ENCODE results near the gene ERFL.

The ERFL gene

GRCh38 chr19:41903193-41903953 is 24.9 kb downstream of the ERFL start:
- no peaks in the 10 kb centered on the region for H3F3A ChIP-seq (ENCODE audit: insufficient read depth, low read length)
- H3K27ac ChIP-seq (ENCODE audit: low read depth, low read length, poor library complexity, severe bottlenecking) = no peak overlapping the region
- no peak for TF ChIP-seq EZH2 (IDR thresholded peaks at IDR 0.05; ENCODE audit: borderline replicate concordance, low read length)
- TF ChIP-seq, protein P1, sequence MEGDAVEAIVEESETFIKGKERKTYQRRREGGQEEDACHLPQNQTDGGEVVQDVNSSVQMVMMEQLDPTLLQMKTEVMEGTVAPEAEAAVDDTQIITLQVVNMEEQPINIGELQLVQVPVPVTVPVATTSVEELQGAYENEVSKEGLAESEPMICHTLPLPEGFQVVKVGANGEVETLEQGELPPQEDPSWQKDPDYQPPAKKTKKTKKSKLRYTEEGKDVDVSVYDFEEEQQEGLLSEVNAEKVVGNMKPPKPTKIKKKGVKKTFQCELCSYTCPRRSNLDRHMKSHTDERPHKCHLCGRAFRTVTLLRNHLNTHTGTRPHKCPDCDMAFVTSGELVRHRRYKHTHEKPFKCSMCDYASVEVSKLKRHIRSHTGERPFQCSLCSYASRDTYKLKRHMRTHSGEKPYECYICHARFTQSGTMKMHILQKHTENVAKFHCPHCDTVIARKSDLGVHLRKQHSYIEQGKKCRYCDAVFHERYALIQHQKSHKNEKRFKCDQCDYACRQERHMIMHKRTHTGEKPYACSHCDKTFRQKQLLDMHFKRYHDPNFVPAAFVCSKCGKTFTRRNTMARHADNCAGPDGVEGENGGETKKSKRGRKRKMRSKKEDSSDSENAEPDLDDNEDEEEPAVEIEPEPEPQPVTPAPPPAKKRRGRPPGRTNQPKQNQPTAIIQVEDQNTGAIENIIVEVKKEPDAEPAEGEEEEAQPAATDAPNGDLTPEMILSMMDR (IDR thresholded peaks at IDR 0.05; ENCODE audit: low read length) = no peak
- H3K79me2 ChIP-seq (ENCODE audit: insufficient read depth, low read length) = no peaks in the 10 kb centered on the region
- no peak overlapping the region for H2AFZ ChIP-seq (ENCODE audit: low read length)
- no peaks in the 10 kb centered on the region for H4K20me1 ChIP-seq (ENCODE audit: insufficient read depth, low read length)
- peaks cover 94% of the 10 kb centered on the region for H3K36me3 ChIP-seq (ENCODE audit: insufficient read depth, low read length)
- H3K4me2 ChIP-seq (ENCODE audit: low read length) = no peak overlapping the region
- H3K9ac ChIP-seq (ENCODE audit: low read length) = no peak overlapping the region
- no peaks in the 10 kb centered on the region for H3K27me3 ChIP-seq (ENCODE audit: insufficient read depth, low read length)
- no peaks in the 10 kb centered on the region for H3K4me1 ChIP-seq (ENCODE audit: insufficient read depth, low read length, severe bottlenecking)
- H3K4me3 ChIP-seq (ENCODE audit: low read depth, low read length, poor library complexity, severe bottlenecking) = no peak overlapping the region
- H3K9me2 ChIP-seq (ENCODE audit: low read depth, low read length) = no peaks in the 10 kb centered on the region
- no peaks in the 10 kb centered on the region for H3K9me3 ChIP-seq (ENCODE audit: low read length)

DNA sequence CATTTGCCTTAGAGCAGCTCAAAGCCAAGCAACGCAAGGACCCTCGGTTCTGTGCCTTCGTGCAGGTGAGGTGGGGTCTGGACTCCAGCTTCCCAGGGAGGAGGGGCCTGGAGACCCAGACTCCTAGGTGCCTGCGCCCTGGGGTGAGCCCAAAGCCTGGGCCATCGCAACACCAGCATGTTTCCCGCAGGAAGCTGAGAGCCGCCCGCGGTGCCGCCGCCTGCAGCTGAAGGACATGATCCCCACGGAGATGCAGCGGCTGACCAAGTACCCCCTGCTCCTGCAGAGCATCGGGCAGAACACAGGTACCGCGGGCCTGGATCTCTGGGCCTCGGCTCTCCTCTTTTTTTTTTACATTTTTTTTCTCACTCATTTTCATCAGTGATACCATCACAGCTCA is 25.7 kb downstream of the ERFL start:
- no peaks in the 10 kb centered on the region for H3F3A ChIP-seq (ENCODE audit: insufficient read depth, low read length)
- H3K27me3 ChIP-seq (ENCODE audit: insufficient read depth, low read length) = no peaks in the 10 kb centered on the region
- no peaks in the 10 kb centered on the region for H4K20me1 ChIP-seq (ENCODE audit: insufficient read depth, low read length)
- no peaks in the 10 kb centered on the region for H3K9me3 ChIP-seq (ENCODE audit: low read length)
- H3K79me2 ChIP-seq (ENCODE audit: insufficient read depth, low read length) = no peaks in the 10 kb centered on the region
- H3K9ac ChIP-seq (ENCODE audit: low read length) = no peak overlapping the region
- no peak overlapping the region for H3K27ac ChIP-seq (ENCODE audit: low read depth, low read length, poor library complexity, severe bottlenecking)
- no peaks in the 10 kb centered on the region for H3K9me2 ChIP-seq (ENCODE audit: low read depth, low read length)
- H3K36me3 ChIP-seq (ENCODE audit: insufficient read depth, low read length) = peaks cover 96% of the 10 kb centered on the region
- H2AFZ ChIP-seq (ENCODE audit: low read length) = no peak overlapping the region
- no peak overlapping the region for H3K4me2 ChIP-seq (ENCODE audit: low read length)
- H3K4me3 ChIP-seq (ENCODE audit: low read depth, low read length, poor library complexity, severe bottlenecking) = no peak overlapping the region
- H3K4me1 ChIP-seq (ENCODE audit: insufficient read depth, low read length, severe bottlenecking) = no peaks in the 10 kb centered on the region
- TF ChIP-seq, protein P1 (IDR thresholded peaks at IDR 0.05; ENCODE audit: low read length) = no peak
- no peak for TF ChIP-seq EZH2 (IDR thresholded peaks at IDR 0.05; ENCODE audit: borderline replicate concordance, low read length)

- Histone ChIP-seq H3K36me3 (ENCODE audit: insufficient read depth, low read length) (peaks cover 94% of the 10 kb centered on the region), H4K20me1 (ENCODE audit: insufficient read depth, low read length) (no peaks in the 10 kb centered on the region), H3K9me2 (ENCODE audit: low read depth, low read length) (no peaks in the 10 kb centered on the region), H3K9me3 (ENCODE audit: low read length) (no peaks in the 10 kb centered on the region), H3K4me1 (ENCODE audit: insufficient read depth, low read length, severe bottlenecking) (no peaks in the 10 kb centered on the region), H3F3A (ENCODE audit: insufficient read depth, low read length) (no peaks in the 10 kb centered on the region), H2AFZ (ENCODE audit: low read length) (no peak overlapping the region), H3K9ac (ENCODE audit: low read length) (no peak overlapping the region), H3K27me3 (ENCODE audit: insufficient read depth, low read length) (no peaks in the 10 kb centered on the region), H3K4me3 (ENCODE audit: low read depth, low read length, poor library complexity, severe bottlenecking) (no peak overlapping the region), H3K27ac (ENCODE audit: low read depth, low read length, poor library complexity, severe bottlenecking) (no peak overlapping the region), H3K4me2 (ENCODE audit: low read length) (no peak overlapping the region), H3K79me2 (ENCODE audit: insufficient read depth, low read length) (no peaks in the 10 kb centered on the region)
- no peak for TF ChIP-seq EZH2 (IDR thresholded peaks at IDR 0.05; ENCODE audit: borderline replicate concordance, low read length)
- TF ChIP-seq, protein P1 (IDR thresholded peaks at IDR 0.05; ENCODE audit: low read length) = no peak
Measured at GRCh38 chr19:41901707-41902360, 26.4 kb downstream of the ERFL start.

Data from OCI-LY1 (cell line).